HG02938 (cell line): Measurements from ENCODE around the gene TUBB4A.

Experiments
- ATAC-seq: cut with Tn5 transposase; IDR thresholded peaks from one replicate; pipeline ENCODE4 v1.9.1; 2021; ENCODE audit warnings: mild to moderate bottlenecking, moderate library complexity; ENCODE audit not compliant: unreplicated experiment

Gene TUBB4A

DNA sequence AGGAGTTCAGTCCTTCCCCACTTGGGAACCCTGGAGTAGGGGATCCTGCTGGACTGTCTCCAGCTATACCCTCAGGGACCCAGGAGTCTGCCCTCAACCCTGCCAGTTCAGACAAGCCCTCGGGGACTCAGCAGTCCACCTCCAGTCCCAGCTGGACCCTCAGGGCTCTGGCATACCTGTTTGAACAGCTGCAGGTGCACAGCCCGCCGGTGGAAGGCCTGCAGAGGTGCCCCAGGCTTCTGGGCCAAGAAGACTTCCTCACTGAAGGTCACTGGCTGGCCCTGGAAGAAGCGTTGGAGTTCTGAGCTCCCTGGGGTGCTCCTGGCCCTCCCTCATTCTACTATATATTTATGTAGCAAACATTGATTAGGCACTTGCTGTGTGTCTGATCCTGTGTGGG lies 29.4 kb downstream of the TUBB4A start:
- ATAC-seq, result no peak

DNA sequence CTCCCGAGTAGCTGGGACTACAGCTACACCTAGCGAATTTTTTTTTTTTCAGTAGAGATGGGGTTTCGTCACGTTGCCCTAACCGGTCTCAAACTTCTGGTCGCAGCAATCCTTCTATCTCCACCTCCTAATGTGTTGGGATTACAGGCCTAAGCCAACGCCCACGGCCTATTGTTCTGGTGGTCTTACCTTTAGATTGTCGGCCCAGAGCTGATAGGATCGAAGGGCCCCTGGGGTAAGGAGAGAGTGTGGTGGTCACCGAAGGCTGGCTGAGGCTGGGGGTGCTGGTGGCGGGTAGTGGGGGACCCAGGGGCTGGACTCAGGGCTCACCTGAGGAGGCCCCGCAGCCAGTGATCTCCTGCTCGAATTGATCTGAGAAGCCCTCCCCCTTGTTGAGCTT lies 31.0 kb downstream of the TUBB4A start:
- ATAC-seq, result no peak

DNA sequence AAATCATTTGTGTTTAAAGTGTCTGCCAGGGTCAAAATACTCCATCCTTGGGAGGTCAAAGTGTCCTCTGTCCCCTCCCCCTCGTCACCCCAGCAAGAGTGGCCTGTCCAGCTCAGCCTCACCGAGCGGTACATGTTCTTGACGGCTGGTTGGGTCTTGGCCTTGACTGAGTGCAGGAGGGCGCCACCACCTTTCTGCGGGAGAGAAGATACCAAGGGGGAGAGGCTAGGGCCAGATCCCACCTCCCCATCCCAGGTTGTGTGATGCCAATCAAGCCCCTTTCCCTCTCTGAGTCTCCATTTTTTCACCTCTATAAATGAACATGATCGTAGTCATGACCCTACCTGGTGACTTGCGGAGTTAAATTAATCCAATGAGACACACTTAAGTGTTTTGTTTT lies 31.9 kb downstream of the TUBB4A start:
- ATAC-seq, result no peak

DNA sequence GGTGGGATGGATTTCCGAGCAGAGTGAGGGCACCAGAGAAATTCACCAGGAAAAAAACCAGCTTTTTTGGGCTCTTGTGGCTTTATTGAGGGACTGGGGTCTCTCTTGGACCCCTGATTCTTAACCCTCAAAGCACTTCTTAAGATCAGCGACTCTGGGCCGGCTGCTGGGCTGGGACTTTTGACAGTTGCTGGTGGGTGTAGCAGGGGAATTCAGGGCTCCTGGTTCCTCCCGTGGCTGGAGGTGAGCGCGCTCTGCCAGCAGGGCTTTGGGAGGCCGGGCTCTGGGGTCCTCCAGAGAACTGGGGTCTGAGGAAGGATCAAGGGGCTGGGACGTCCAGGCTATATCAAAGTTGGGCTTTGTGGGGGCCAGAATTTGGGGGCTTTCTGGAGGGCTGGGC lies 34.7 kb downstream of the TUBB4A start:
- ATAC-seq, result no peak

DNA sequence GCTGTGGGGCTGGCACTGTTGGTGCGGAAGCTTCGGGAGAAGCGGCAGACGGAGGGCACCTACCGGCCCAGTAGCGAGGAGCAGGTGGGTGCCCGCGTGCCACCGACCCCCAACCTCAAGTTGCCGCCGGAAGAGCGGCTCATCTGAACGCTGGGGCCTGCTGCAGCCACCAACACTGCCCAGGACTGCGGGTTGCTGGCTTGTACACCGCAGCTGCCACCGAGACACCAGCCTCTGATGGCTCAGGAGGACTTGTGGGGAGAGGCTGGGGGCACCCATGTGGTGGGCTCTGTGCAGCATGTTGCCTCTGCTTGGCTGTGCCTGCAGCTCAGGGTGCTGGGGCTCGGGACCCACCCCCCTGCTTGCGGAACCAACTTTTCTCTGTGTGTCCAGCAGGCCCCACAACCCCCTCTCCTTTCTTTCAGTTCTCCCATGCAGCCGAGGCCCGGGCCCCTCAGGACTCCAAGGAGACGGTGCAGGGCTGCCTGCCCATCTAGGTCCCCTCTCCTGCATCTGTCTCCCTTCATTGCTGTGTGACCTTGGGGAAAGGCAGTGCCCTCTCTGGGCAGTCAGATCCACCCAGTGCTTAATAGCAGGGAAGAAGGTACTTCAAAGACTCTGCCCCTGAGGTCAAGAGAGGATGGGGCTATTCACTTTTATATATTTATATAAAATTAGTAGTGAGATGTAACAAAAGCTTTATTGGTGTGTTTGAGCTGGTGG lies 35.4 kb downstream of the TUBB4A start:
- no peak for ATAC-seq

DNA sequence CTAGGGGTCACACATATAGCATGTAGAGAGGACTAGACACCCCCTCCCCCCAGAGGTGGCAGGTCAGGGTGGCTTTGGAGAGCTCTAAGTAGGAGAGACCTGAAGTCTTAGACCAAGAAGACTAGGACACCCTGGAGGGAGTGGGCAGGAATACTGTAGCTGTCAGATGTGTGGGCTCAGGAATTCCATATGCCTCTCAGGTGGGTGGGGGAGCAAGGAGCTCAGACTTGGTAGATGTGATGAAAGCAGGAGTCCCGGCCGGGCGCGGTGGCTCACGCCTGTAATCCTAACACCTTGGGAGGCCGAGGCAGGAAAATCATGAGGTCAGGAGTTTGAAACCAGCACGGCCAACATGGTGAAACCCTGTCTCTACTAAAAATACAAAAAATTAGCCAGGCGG lies 36.4 kb downstream of the TUBB4A start:
- ATAC-seq, result no peak

DNA sequence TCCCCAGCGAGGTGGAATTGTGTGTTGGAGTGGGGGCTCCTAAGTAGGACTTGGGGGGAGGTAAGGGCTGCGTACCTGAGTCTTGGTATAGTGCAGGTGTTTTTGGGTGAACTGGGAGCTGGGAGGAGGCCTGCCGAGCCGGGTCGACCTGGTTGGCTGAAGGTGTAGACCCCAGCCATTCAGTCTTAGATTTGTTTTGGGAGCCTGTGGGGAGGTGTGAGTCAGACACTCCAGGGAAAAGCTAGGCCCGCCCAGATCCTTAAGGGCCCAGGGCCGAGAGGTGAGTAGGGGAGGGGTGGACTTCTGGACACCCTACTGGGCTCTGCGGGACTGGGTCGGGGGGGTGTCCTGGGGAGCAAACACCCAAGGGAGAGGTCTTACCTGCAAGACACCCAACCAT lies 37.1 kb downstream of the TUBB4A start:
- ATAC-seq, result no peak

DNA sequence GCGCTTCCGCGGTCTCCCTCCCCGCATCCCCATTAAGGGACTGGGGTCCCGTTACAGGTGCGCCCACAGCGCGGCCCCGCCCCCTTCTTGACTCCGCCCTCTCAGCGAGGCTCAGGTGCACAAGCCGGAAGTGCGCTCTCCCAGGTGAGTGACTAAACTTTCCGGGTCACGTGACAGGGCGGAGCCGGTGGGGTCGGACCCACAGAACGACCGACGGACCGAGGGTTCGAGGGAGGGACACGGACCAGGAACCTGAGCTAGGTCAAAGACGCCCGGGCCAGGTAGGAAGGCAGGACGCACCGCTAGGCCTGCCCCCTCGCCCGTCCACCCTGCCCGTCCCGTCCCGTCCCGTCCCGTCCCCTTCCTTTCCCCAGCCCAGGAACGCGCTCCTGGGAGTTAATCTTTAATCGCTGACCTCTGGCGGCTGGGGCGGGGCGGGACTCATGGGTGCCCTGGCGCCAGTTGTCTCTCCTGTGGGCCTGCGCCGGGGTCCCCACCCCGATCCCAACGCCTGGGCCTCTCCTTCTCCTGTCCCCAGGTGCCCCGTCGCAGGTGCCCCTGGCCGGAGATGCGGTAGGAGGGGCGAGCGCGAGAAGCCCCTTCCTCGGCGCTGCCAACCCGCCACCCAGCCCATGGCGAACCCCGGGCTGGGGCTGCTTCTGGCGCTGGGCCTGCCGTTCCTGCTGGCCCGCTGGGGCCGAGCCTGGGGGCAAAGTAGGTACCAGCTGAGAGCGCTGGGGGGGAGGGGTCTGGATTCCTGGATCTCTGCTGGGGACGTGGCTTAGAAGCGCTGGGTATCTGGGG lies 37.8 kb downstream of the TUBB4A start, which contains the start of gene CRB3:
TSS of gene CRB3 (plus strand) at position 202 of the 804 bp plus-strand sequence. CDS start at position 633, 431 bp downstream.
- no peak for ATAC-seq

DNA sequence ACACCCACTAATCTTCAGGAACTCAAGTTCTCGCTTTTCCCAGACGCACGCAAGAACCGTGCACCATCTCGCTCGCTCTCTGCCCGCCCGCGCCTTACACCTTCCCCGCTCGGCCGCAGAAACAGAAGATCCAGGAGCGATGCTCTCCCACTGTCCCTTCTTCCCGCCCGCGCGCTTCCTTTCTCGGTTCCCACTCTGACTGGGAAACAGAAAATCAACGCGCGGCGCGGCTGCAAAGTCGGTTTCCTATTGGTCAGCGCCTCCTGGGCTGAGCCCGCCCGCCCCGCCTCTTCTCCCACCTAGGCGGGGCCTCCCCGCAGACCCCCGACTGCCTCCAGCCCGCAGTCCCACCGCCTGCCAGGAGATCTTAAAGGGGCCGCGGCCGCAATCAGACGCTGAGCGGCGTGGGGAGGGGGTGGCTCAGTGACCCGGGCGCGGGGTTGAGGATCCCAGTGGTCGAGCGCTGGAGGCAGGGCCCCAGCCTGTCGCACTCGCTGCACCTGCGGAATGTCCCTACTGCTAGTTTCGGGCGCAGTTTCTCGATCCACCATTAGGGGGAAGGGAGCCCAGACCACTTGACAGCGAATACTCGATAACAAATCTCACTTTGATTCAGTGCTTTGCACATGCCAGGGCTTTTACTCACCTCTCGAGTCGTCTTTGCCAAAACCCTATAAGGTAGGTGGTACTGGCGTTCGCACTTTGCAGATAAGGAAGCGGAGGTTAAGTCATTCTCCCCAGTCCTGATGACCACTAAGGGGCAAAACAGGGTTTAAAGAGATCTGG lies 41.8 kb downstream of the TUBB4A start:
- peak; percentile 55 for ATAC-seq

DNA sequence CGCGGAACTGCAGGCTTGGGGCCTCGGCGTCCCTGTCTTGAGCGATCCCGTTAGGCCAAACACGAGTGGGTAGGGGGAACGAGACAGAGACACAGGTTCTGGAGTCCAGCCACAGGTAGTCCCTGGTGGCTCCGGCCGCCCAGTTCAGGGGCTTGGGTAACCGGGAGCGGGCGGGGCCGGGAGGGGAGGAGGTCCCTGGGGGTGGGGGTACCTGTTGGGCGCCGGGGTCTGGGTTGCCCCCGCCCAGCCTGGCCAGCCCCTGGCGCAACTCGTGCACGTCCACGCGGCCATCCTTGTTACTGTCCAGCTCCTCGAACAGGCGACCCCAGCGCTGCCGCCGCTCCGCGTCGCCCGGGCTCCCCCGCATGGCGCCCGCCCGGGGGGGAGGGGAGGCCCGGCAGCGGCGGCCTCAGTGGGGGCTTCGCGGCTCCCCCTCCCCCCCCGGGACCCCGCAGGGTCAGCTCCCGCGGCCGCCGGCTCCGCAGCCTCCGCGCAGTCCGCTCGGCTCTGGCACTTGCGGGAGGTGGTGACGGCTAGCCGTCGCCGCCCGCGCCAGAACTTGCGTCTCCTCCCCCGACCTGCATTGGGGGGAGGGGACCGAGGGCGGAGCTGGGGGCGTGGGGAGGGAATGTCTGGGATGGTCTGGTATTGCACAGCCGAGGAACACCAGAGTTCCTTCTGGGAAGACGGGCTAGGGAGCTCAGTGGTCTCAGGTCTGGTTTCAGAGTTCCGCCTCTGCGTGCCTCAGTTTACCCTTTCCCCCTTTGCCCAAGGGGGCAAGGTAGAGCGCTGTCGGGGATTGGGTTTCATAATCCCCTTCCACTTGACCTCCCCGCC lies 42.6 kb downstream of the TUBB4A start, which contains the start of gene SLC25A23:
TSS of gene SLC25A23 (minus strand) at position 531 of the 837 bp plus-strand sequence. CDS start at position 367, 164 bp downstream.
- ATAC-seq, result no peak

DNA sequence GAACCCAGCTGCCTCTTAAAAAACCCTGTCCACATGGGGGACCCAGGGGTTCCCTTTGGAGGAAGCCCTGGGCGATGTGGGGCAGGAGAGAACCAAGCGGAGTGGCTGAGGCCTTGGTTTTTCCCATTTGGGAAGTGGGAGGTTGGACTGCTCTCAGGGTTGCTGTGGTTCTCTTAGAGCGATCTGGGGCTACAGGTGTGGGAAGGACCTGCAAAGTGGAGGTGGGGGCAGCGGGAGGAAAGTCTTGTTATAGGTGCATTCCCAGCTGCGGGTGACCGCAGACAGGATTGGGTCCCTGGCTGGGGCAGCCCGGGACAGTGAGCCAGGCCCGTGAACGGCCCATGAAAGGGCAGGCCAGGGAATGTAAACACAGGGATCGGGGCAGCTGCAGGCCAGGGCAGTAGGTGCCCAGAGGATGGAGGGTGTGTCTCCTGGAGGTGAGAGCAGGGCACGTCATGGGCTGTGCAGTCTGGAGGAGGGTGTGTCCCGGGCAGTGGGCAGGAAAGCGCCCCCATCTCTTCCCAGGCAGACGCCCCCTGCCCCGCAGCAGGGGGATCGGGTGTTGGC lies 43.3 kb downstream of the TUBB4A start:
- no peak for ATAC-seq

DNA sequence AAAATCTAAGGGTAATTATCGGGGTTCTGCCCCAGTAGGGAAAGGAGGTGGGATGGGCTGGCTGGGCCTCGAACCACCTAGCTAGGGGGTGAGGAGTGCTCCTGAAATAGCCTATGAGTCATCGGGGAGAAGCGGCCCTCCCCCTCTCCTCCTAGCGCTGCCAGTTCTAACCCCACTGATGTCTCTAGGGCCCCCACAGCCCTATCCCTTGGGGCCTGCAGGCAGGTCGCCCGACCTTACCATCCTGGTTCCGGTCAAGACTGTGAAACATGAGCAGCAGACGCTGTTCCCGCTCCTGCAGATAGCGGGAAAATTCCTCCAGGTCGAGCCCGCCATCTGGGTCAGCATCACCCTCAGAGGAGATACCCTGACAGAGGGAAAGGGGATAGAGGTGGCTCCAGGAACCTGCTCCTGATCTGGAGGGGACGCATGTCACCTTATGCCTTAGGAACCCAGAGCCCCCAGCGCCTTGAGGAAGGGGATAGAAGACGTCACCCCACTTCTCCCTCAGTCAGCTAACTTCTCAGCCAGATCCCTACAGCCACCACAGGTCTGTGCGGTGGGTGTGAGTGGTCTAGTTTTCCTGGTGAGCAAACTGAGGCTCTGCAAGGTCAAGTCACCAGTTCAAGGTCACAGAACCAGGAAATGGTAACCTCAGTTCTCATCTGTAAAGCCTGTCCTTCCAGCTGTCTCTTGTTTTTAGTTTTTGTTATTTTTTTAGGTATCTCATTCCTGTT lies 44.0 kb downstream of the TUBB4A start:
- no peak for ATAC-seq

DNA sequence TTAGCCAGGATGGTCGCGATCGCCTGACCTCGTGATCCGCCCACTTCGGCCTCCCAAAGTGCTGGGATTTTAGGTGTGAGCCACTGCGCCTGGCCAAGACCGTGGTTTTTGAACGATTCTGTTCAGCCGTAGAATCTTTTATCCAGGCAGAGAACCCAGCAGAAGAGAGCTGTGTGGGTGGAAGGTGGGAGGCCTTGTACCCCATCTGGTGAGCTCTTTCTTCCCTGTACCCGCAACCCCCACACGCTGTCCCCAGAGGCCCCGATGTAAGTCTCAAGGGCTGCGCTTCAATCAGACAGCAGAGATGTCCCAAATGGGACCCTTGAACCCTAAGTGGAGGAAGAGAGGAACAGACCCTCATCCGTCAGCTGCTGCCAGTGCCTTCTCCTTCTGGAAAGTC lies 46.2 kb downstream of the TUBB4A start:
- no peak for ATAC-seq

DNA sequence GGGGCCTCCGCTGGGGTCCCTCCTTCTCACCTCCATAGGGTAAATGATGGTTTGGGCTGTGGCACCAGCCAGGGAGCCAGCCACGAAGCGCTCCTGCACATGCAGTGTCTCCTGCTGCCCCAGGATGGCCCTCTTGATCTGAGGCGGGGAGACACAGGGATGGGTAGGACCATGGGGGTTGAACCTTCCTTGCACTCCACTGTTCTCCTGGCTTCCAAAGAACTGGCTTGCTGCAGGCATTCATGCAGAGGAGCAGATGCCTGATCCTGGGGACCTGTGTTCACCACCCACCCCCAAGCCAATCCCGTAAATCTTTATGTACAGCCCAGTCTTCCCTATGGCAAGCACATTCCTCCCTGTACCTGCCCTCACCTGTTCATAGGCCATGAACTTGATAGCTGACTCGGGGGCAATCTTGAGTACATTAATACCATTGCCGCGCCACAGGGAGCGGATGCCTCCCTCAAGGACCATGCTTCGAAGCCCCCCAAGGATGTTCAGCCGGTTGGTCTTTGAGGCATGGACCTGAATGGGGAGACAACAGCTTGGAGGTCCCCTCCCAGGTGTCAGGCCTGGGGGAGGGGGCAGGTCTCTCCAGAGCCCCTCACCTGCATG lies 48.1 kb downstream of the TUBB4A start:
- no peak for ATAC-seq

DNA sequence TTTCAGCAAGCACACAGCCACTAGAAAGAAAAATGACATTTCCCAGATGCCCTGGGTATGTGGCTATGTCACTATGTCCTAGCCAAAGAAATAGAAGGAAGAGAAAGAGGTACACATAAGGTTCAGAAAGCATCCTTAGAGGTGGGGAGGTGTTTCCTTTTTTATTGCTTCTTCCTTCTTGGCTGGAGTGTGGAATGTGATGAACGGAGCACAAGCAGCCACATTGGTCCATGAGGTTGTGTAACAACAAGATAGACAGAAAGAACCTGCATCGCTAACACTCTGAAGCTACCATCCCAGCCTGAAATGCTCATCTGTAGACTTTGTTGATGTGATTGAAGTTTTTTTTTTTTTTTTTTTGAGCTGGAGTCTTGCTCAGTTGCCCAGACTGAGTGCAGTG lies 49.2 kb downstream of the TUBB4A start:
- ATAC-seq, result no peak

DNA sequence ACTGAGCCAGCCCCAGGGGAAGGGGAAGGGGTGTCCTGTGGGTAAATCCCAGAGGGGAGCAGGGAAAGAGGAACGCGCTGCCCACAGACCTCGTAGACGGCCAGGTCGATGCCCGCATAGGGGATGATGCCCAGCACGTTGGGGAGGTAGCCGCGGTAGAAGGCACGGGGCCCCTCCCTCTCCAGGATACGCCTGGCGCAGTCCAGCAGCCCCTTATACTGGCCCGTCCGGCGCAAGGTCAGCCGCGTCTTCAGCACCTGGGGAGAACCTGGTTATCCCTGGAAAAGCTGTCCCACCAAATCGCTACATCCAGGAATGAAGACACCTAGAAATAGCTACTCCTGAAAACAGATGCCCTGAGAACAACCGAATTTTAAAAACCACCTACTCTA lies 49.9 kb downstream of the TUBB4A start:
- ATAC-seq, result no peak

DNA sequence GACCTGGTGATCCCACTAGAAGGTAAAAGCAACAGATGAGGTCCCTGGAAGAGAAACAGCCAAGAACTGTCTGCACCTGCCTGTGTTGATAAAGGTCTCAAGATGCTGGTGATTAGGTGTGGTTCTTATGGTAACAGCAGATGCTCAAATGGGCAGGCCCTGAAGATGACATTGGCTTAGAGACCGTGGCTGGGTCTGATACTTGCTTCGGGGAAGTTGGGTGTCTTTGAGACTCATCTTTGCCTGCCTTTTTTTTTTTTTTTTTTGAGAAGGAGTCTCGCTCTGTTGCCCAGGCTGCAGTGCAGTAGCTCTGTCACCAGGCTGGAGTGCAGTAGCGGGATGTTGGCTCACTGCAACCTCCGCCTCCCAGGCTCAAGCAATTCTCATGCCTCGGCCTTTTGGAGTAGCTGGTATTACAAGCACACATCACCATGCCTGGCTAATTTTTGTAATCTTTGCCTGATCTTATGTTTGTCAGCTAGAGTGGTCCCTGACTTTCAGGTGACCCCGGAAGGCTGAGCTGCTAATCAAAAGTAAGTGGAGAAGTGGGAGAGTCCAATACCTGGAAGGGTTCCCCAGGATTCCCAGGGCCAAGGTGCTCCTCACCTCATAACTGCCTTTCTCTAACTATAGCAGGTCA lies 50.4 kb downstream of the TUBB4A start:
- no peak for ATAC-seq

DNA sequence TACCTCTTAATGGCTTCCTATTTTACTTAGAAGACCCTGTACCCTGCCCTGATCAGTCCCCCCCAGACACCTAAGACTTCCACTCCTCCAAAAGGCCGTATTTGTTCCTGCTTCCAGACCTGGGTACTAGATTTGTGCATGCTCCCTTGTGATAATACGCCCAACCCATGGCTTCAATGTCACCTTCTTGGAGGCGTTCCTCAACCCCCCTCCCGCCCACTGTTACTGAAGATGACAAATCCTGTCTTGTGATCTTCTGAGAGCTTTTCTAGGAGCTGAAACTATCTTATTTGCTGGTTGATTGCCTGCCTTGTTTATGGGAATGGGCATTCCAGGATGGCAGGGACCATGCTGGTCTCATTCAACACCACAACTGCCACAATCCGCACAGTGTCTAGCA lies 51.9 kb downstream of the TUBB4A start:
- no peak for ATAC-seq

DNA sequence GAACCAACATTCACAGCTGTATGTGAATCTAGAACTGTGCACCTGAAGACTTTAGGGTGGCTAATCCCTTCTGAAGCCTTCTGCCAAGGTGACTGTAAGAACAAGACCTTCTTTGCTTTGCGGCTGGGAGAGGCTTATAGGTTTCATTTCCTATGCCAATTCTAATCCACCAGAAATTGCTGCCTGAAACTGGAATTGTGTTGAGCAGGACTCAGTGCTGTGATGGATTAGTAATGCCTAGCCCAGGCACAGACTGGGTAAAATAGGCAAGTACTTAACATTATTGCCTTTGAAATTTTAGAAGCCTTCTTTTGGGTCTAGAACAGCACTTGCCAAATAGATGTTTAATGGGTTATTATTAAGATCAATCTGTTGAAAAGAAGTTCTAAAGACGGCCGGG lies 54.1 kb downstream of the TUBB4A start:
- ATAC-seq, result no peak
